ENCODE results near the gene SPATA4. TPM values are rescaled to one million over a fixed set of nuclear protein-coding genes. Genes with fewer than 3 reads are reported as not detected.
A peak's percentile ranks its signal among the peaks of the same experiment; 100 is the strongest.

SPATA4 gene
- total and polyA plus RNA-seq, 2 donors from 2014 or later, result 0.82 to 1.2 TPM

- H3K4me1 ChIP-seq (ENCODE audit: control insufficient read depth in 2 of 3, insufficient read depth in 2 of 3, low read depth in 1 of 3, low read length in 3 of 3), result no peaks in the 10 kb centered on the region
- intact Hi-C loops (cut with DNase I), result no loop called here
- H3K27me3 ChIP-seq (ENCODE audit: control insufficient read depth, insufficient read depth, low read length), result no peaks in the 10 kb centered on the region
- no peaks in the 10 kb centered on the region for H3K36me3 ChIP-seq (ENCODE audit: control insufficient read depth in 2 of 3, insufficient read depth in 3 of 3, low read length in 3 of 3)
- H3K9ac ChIP-seq (ENCODE audit: low read length in 3 of 3), result no peak overlapping the region
- peak; percentile 32 for TF ChIP-seq CTCF (IDR thresholded peaks at IDR 0.05; ENCODE audit: borderline replicate concordance, extremely low read depth, insufficient read depth)
- H3K27ac ChIP-seq (ENCODE audit: low read depth in 2 of 2, low read length in 2 of 2), result no peak overlapping the region
- FAIRE-seq, result peak; percentile 82
- no peak overlapping the region for H3K4me3 ChIP-seq (ENCODE audit: low read length in 3 of 3)
- no peaks in the 10 kb centered on the region for H3K9me3 ChIP-seq (ENCODE audit: control insufficient read depth in 2 of 3, insufficient read depth in 1 of 3, low read length in 3 of 3)
- peak in 2 of 5 donors; percentile 4 to 30 for DNase-seq
Measured at GRCh38 chr4:176150356-176150682, 45.1 kb downstream of the SPATA4 start.

- FAIRE-seq (no peak), DNase-seq (no peak)
- Histone ChIP-seq H3K27ac (ENCODE audit: low read depth in 2 of 2, low read length in 2 of 2) (no peak overlapping the region), H3K36me3 (ENCODE audit: control insufficient read depth in 2 of 3, insufficient read depth in 3 of 3, low read length in 3 of 3) (no peaks in the 10 kb centered on the region), H3K4me1 (ENCODE audit: control insufficient read depth in 2 of 3, insufficient read depth in 2 of 3, low read depth in 1 of 3, low read length in 3 of 3) (no peaks in the 10 kb centered on the region), H3K9me3 (ENCODE audit: control insufficient read depth in 2 of 3, insufficient read depth in 1 of 3, low read length in 3 of 3) (no peaks in the 10 kb centered on the region), H3K27me3 (ENCODE audit: control insufficient read depth, insufficient read depth, low read length) (no peaks in the 10 kb centered on the region), H3K9ac (ENCODE audit: low read length in 3 of 3) (no peak overlapping the region), H3K4me3 (ENCODE audit: low read length in 3 of 3) (no peak overlapping the region)
- intact Hi-C loops (cut with DNase I), result no loop called here
- TF ChIP-seq CTCF (IDR thresholded peaks at IDR 0.05; ENCODE audit: borderline replicate concordance, extremely low read depth, insufficient read depth), result no peak
Measured at GRCh38 chr4:176149680-176150355, 45.6 kb downstream of the SPATA4 start.

GRCh38 chr4:176142253-176142652, 53.1 kb downstream of the SPATA4 start:
- no peak for TF ChIP-seq CTCF (IDR thresholded peaks at IDR 0.05; ENCODE audit: borderline replicate concordance, extremely low read depth, insufficient read depth)
- H3K27me3 ChIP-seq (ENCODE audit: control insufficient read depth, insufficient read depth, low read length), result no peaks in the 10 kb centered on the region
- H3K27ac ChIP-seq (ENCODE audit: low read depth in 2 of 2, low read length in 2 of 2), result no peak overlapping the region
- H3K9ac ChIP-seq (ENCODE audit: low read length in 3 of 3), result no peak overlapping the region
- no peak overlapping the region for H3K4me3 ChIP-seq (ENCODE audit: low read length in 3 of 3)
- H3K9me3 ChIP-seq (ENCODE audit: control insufficient read depth in 2 of 3, insufficient read depth in 1 of 3, low read length in 3 of 3), result no peaks in the 10 kb centered on the region
- no peaks in the 10 kb centered on the region for H3K36me3 ChIP-seq (ENCODE audit: control insufficient read depth in 2 of 3, insufficient read depth in 3 of 3, low read length in 3 of 3)
- DNase-seq (no peak), FAIRE-seq (peak; percentile 32)
- no peaks in the 10 kb centered on the region for H3K4me1 ChIP-seq (ENCODE audit: control insufficient read depth in 2 of 3, insufficient read depth in 2 of 3, low read depth in 1 of 3, low read length in 3 of 3)
- intact Hi-C loops (cut with DNase I), result no loop called here

GRCh38 chr4:176139518-176139917, 55.9 kb downstream of the SPATA4 start:
- DNase-seq (no peak), FAIRE-seq (no peak)
- no peak for TF ChIP-seq CTCF (IDR thresholded peaks at IDR 0.05; ENCODE audit: borderline replicate concordance, extremely low read depth, insufficient read depth)
- Histone ChIP-seq H3K4me3 (ENCODE audit: low read length in 3 of 3) (no peak overlapping the region), H3K9ac (ENCODE audit: low read length in 3 of 3) (no peak overlapping the region), H3K27me3 (ENCODE audit: control insufficient read depth, insufficient read depth, low read length) (no peaks in the 10 kb centered on the region), H3K4me1 (ENCODE audit: control insufficient read depth in 2 of 3, insufficient read depth in 2 of 3, low read depth in 1 of 3, low read length in 3 of 3) (no peaks in the 10 kb centered on the region), H3K27ac (ENCODE audit: low read depth in 2 of 2, low read length in 2 of 2) (no peak overlapping the region), H3K36me3 (ENCODE audit: control insufficient read depth in 2 of 3, insufficient read depth in 3 of 3, low read length in 3 of 3) (no peaks in the 10 kb centered on the region), H3K9me3 (ENCODE audit: control insufficient read depth in 2 of 3, insufficient read depth in 1 of 3, low read length in 3 of 3) (no peaks in the 10 kb centered on the region)
- intact Hi-C loops (cut with DNase I), result no loop called here
